ENCODE data around the gene RHCE.
"Not testable (repeated sequence)": the region's sequence is repeated elsewhere in the genome, so short reads cannot be mapped to it uniquely, and the experiment has no call there.

DNA sequence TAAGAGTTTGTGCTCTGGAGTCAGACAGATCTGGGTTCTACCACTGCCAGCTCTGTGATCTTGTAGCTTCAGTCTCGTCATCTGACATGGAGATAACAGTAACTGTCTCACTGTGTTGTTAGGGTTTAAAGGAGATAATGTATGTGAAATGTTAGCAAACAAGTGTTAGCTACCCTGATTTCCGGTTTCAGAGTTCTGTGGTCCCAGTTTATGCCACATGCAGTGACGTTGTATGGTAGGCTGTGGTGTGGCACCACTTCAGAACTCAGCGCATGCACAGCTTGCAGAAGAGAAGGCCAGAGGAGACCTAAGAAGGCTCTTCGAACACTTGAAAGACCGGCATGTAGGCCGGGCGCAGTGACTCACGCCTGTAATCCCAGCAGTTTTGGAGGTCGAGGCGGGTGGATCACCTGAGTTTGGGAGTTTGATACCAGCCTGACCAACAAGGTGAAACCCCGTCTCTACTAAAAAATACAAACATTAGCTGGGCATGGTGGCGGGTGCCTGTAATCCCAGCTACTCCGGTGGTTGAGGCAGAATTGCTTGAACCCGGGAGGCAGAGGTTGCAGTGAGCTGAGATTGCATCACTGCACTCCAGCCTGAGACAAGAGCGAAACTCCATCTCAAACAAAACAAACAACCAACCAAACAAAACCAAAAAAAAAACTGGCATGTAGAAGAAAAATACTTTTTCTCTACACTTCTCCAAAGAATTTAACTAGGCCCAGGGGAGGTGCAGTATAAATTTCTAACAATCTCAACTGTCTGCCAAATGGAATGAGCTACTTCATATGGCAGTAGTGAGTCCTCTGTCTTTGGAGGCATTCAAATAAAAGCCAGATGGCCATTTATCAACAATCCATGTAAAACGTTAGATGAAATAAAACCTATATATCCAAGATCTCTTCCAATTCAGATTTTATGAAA is 92.5 kb downstream of the RHCE start:
- TF ChIP-seq SUZ12 (IDR thresholded peaks at IDR 0.05; ENCODE audit: extremely low read depth, insufficient read depth, insufficient read length); ZNF274 (IDR thresholded peaks at IDR 0.05; ENCODE audit: low read depth, low read length): not testable (repeated sequence)
